ENCODE results near the gene MARK2. TPM values are rescaled to one million over a fixed set of nuclear protein-coding genes. Genes with fewer than 3 reads are reported as not detected.

The MARK2 gene
- total RNA-seq, 1 experiment from 2014 or later: 39.8 TPM

GRCh38 chr11:63866211-63866610 lies 27.3 kb downstream of the MARK2 start:
- no TSS peak for BruUV-seq (replicated peaks)
- DNase-seq (ENCODE audit: low read depth, low spot score): no peak
- RAD21 ChIA-PET (ENCODE audit: low non-redundant PET in 1 of 2, low total read pairs in 2 of 2, uncharacterized antibody in 2 of 2, unreplicated experiment in 2 of 2): no interaction called here
- no peak for TF ChIP-seq RAD21 (IDR thresholded peaks at IDR 0.05; ENCODE audit: low read depth)
- Histone ChIP-seq H3K79me2 (ENCODE audit: insufficient read depth, low read length) (peaks cover 73% of the 10 kb centered on the region), H3K27ac (ENCODE audit: low read depth, low read length) (no peak overlapping the region), H3K4me2 (ENCODE audit: low read length) (no peak overlapping the region), H3K4me3 (replicated peaks in 1 of 2; ENCODE audit: low read depth in 1 of 2, low read length in 2 of 2) (no peak overlapping the region), H3K36me3 (ENCODE audit: control insufficient read depth in 1 of 2, insufficient read depth in 2 of 2, low read length in 2 of 2) (peaks cover 0 to 5% of the 10 kb centered on the region in 2 experiments; a peak in 3 of 4 replicates), H4K20me1 (ENCODE audit: insufficient read depth) (0 out of 2 replicates have a peak, but pooled peaks cover 6% of the 10 kb centered on the region), H2AFZ (ENCODE audit: low read depth, low read length, poor library complexity, severe bottlenecking) (no peak overlapping the region), H3K27me3 (ENCODE audit: insufficient read depth, low read length) (no peaks in the 10 kb centered on the region), H3K9ac (ENCODE audit: low read length) (no peak overlapping the region), H3K4me1 (ENCODE audit: control insufficient read depth in 1 of 2, insufficient read depth in 2 of 2, low read length in 2 of 2) (peaks cover 3 to 19% of the 10 kb centered on the region in 2 experiments; a peak in 2 of 4 replicates), H3K9me3 (ENCODE audit: control insufficient read depth in 1 of 2, insufficient read depth in 1 of 2, low read depth in 1 of 2, low read length in 2 of 2) (no peaks in the 10 kb centered on the region), H3K9me2 (ENCODE audit: insufficient read depth) (no peaks in the 10 kb centered on the region)
- ATAC-seq: no peak
- intact Hi-C loops (cut with micrococcal nuclease): no loop called here
- CTCF ChIA-PET: no interaction called here
- POLR2A ChIA-PET: no interaction called here

- Histone ChIP-seq H4K20me1 (ENCODE audit: insufficient read depth) (peaks cover 9% of the 10 kb centered on the region; the same call in 1 of the 2 replicates), H3K36me3 (ENCODE audit: control insufficient read depth in 1 of 2, insufficient read depth in 2 of 2, low read length in 2 of 2) (peaks cover 0 to 5% of the 10 kb centered on the region in 2 experiments; a peak in 2 of 4 replicates), H3K9me3 (ENCODE audit: control insufficient read depth in 1 of 2, insufficient read depth in 1 of 2, low read depth in 1 of 2, low read length in 2 of 2) (no peaks in the 10 kb centered on the region), H3K27me3 (ENCODE audit: insufficient read depth, low read length) (no peaks in the 10 kb centered on the region), H3K4me2 (ENCODE audit: low read length) (no peak overlapping the region), H2AFZ (ENCODE audit: low read depth, low read length, poor library complexity, severe bottlenecking) (no peak overlapping the region), H3K4me3 (replicated peaks in 1 of 2; ENCODE audit: low read depth in 1 of 2, low read length in 2 of 2) (no peak overlapping the region), H3K4me1 (ENCODE audit: control insufficient read depth in 1 of 2, insufficient read depth in 2 of 2, low read length in 2 of 2) (peaks cover 9 to 29% of the 10 kb centered on the region in 2 experiments), H3K79me2 (ENCODE audit: insufficient read depth, low read length) (peaks cover 82% of the 10 kb centered on the region), H3K9ac (ENCODE audit: low read length) (no peak overlapping the region), H3K27ac (ENCODE audit: low read depth, low read length) (no peak overlapping the region), H3K9me2 (ENCODE audit: insufficient read depth) (no peaks in the 10 kb centered on the region)
- ChIA-PET RAD21 (ENCODE audit: low non-redundant PET in 1 of 2, low total read pairs in 2 of 2, uncharacterized antibody in 2 of 2, unreplicated experiment in 2 of 2) (no interaction called here), POLR2A (no interaction called here), CTCF (no interaction called here)
- no TSS peak for BruUV-seq (replicated peaks)
- no peak for ATAC-seq
- DNase-seq (ENCODE audit: low read depth, low spot score): no peak
- intact Hi-C loops (cut with micrococcal nuclease): no loop called here
- TF ChIP-seq RAD21 (IDR thresholded peaks at IDR 0.05; ENCODE audit: low read depth) (no peak), ZFX (IDR thresholded peaks at IDR 0.05) (no peak), CTCF (IDR thresholded peaks at IDR 0.05 in 2 of 3, conservative IDR thresholded peaks at IDR 0.05 in 1 of 3; ENCODE audit: borderline replicate concordance in 1 of 3, insufficient read depth in 1 of 3, low read depth in 2 of 3, low read length in 2 of 3) (no peak), POLR2AphosphoS5 (IDR thresholded peaks at IDR 0.05; ENCODE audit: low read depth, low read length) (no peak), SIN3A (IDR thresholded peaks at IDR 0.05; ENCODE audit: low read depth) (no peak), CEBPB (IDR thresholded peaks at IDR 0.05; ENCODE audit: low read depth) (no peak), EGR1 (IDR thresholded peaks at IDR 0.05; ENCODE audit: low read depth) (no peak)
- TF ChIP-seq, protein P1, sequence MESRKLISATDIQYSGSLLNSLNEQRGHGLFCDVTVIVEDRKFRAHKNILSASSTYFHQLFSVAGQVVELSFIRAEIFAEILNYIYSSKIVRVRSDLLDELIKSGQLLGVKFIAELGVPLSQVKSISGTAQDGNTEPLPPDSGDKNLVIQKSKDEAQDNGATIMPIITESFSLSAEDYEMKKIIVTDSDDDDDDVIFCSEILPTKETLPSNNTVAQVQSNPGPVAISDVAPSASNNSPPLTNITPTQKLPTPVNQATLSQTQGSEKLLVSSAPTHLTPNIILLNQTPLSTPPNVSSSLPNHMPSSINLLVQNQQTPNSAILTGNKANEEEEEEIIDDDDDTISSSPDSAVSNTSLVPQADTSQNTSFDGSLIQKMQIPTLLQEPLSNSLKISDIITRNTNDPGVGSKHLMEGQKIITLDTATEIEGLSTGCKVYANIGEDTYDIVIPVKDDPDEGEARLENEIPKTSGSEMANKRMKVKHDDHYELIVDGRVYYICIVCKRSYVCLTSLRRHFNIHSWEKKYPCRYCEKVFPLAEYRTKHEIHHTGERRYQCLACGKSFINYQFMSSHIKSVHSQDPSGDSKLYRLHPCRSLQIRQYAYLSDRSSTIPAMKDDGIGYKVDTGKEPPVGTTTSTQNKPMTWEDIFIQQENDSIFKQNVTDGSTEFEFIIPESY (IDR thresholded peaks at IDR 0.05; ENCODE audit: extremely low read depth, insufficient replicate concordance, low read length): no peak
Measured at GRCh38 chr11:63867511-63867910, 28.6 kb downstream of the MARK2 start.
